Body of pancreas (tissue), 4 donors: ENCODE results near the gene TMEM247. TPM values are rescaled to one million over a fixed set of nuclear protein-coding genes. Genes with fewer than 3 reads are reported as not detected.

Experiments used
- ATAC-seq: fragments of 150-250 bp; one replicate; pipeline ENCODE4 v1.9.1; 2016
- DNase-seq, 4 donors: peaks; one replicate each; pipeline ENCODE4 v3.0.0-alpha.2; 2019
- H3K27ac ChIP-seq, 4 donors: fragments of 200-600 bp; sonication (generic); 1 replicate in 3 of 4; 2 replicates in 1 of 4; pipeline versions ENCODE4 v1.5.1 to v1.6.1; 2016 to 2019; ENCODE audit warnings: mild to moderate bottlenecking in 1 of 4, mixed read lengths in 1 of 4, moderate library complexity in 1 of 4
- H3K27me3 ChIP-seq, 2 donors: fragments of 200-600 bp; sonication (generic); one replicate each; pipeline ENCODE4 v1.6.0; 2016; ENCODE audit warnings: mild to moderate bottlenecking in 1 of 2
- H3K36me3 ChIP-seq, 2 donors: fragments of 200-600 bp; sonication (generic); replicated peaks in 1 of 2; 2 replicates each; pipeline ENCODE4 v1.5.1; 2016; ENCODE audit warnings: low read depth in 2 of 2; ENCODE audit not compliant: insufficient read depth in 1 of 2
- H3K4me1 ChIP-seq: fragments of 200-600 bp; sonication (generic); one replicate; pipeline ENCODE4 v1.6.0; 2016
- H3K4me3 ChIP-seq, 2 donors: fragments of 200-600 bp; sonication (generic); 1 replicate in 1 of 2; 2 replicates in 1 of 2; pipeline ENCODE4 v1.5.1; 2016 to 2019
- H3K9me3 ChIP-seq, 3 donors: fragments of 200-600 bp; sonication (generic); 1 replicate in 2 of 3; 2 replicates in 1 of 3; pipeline ENCODE4 v1.5.1; 2016
- POLR2A ChIP-seq, 3 donors: fragments of 450-650 bp; IDR thresholded peaks; one replicate each; pipeline ENCODE4 v1.6.1; 2016; ENCODE audit warnings: antibody characterized with exemption in 3 of 3, mild to moderate bottlenecking in 2 of 3
- WGBS, 2 donors: methylation state at CpG; one replicate each; pipeline ENCODE4 v1.1.5; 2017; 5-methylcytosine and 5-hydroxymethylcytosine counted together
- intact Hi-C: fragments of 100-400 bp; cut with DNase I; formaldehyde crosslinking; loops from one replicate; pipeline ENCODE4 v1.15.1; 2023
- total RNA-seq, 2 donors: library from RNA; depleted of rRNA; stranded (reverse); fragments of >200 nt; gene quantifications; one replicate each; pipeline ENCODE4 v1.1.0, GENCODE V29; 2016
- TF ChIP-seq, protein P1 (sequence below), 7 experiments: fragments of 450-650 bp in 4 of 7; fragments of 200-600 bp in 3 of 7; sonication (generic) in 3 of 7; IDR thresholded peaks; one replicate each; pipeline ENCODE4 v1.5.1; 2016 to 2019; ENCODE audit warnings: antibody characterized with exemption in 7 of 7

Gene TMEM247
- total RNA-seq, 2 donors from 2014 or later: not detected

- DNase-seq (no peak), ATAC-seq (no peak)
- no peak overlapping the region for H3K27ac ChIP-seq
- H3K36me3 ChIP-seq: no peaks in the 10 kb centered on the region
- no peak overlapping the region for H3K4me3 ChIP-seq
- no peaks in the 10 kb centered on the region for H3K9me3 ChIP-seq
- H3K27me3 ChIP-seq: no peaks in the 10 kb centered on the region
- 62 to 77% methylated on average over 6 of the region's 6 CpGs for WGBS, 2 donors
- H3K4me1 ChIP-seq: no peaks in the 10 kb centered on the region
- TF ChIP-seq, protein P1, sequence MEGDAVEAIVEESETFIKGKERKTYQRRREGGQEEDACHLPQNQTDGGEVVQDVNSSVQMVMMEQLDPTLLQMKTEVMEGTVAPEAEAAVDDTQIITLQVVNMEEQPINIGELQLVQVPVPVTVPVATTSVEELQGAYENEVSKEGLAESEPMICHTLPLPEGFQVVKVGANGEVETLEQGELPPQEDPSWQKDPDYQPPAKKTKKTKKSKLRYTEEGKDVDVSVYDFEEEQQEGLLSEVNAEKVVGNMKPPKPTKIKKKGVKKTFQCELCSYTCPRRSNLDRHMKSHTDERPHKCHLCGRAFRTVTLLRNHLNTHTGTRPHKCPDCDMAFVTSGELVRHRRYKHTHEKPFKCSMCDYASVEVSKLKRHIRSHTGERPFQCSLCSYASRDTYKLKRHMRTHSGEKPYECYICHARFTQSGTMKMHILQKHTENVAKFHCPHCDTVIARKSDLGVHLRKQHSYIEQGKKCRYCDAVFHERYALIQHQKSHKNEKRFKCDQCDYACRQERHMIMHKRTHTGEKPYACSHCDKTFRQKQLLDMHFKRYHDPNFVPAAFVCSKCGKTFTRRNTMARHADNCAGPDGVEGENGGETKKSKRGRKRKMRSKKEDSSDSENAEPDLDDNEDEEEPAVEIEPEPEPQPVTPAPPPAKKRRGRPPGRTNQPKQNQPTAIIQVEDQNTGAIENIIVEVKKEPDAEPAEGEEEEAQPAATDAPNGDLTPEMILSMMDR (IDR thresholded peaks at IDR 0.05): no peak
- TF ChIP-seq POLR2A (IDR thresholded peaks at IDR 0.05): no peak
- intact Hi-C loops: no loop called here
Measured at GRCh38 chr2:46506131-46506706, 26.9 kb downstream of the TMEM247 start.

GRCh38 chr2:46508312-46508711, 28.9 kb downstream of the TMEM247 start:
- TF ChIP-seq POLR2A (IDR thresholded peaks at IDR 0.05): no peak
- TF ChIP-seq, protein P1 (IDR thresholded peaks at IDR 0.05): no peak
- ATAC-seq: no peak
- DNase-seq: no peak
- H3K9me3 ChIP-seq: no peaks in the 10 kb centered on the region
- no peaks in the 10 kb centered on the region for H3K4me1 ChIP-seq
- intact Hi-C loops: no loop called here
- H3K27me3 ChIP-seq: no peaks in the 10 kb centered on the region
- no peak overlapping the region for H3K4me3 ChIP-seq
- no peaks in the 10 kb centered on the region for H3K36me3 ChIP-seq
- no peak overlapping the region for H3K27ac ChIP-seq
- WGBS, 2 donors: 96 to 98% methylated on average over 3 of the region's 3 CpGs

GRCh38 chr2:46508759-46509158, 29.4 kb downstream of the TMEM247 start:
- TF ChIP-seq POLR2A (IDR thresholded peaks at IDR 0.05): no peak
- TF ChIP-seq, protein P1 (IDR thresholded peaks at IDR 0.05): no peak
- no peaks in the 10 kb centered on the region for H3K27me3 ChIP-seq
- WGBS, 2 donors: 85 to 99% methylated on average over 3 of the region's 3 CpGs

GRCh38 chr2:46509804-46510203, 30.4 kb downstream of the TMEM247 start:
- DNase-seq: no peak
- TF ChIP-seq, protein P1 (IDR thresholded peaks at IDR 0.05): no peak
- TF ChIP-seq POLR2A (IDR thresholded peaks at IDR 0.05): no peak
- Histone ChIP-seq H3K27ac (no peak overlapping the region), H3K9me3 (no peaks in the 10 kb centered on the region), H3K4me3 (no peak overlapping the region), H3K27me3 (no peaks in the 10 kb centered on the region), H3K36me3 (no peaks in the 10 kb centered on the region), H3K4me1 (no peaks in the 10 kb centered on the region)
- intact Hi-C loops: no loop called here
- WGBS, 2 donors: 91 to 94% methylated on average over 3 of the region's 3 CpGs
- ATAC-seq: no peak

More at GRCh38 chr2:46508759-46509158, 29.4 kb downstream of the TMEM247 start:
- intact Hi-C loops: no loop called here
- DNase-seq: no peak
- H3K4me3 ChIP-seq: no peak overlapping the region
- no peaks in the 10 kb centered on the region for H3K9me3 ChIP-seq
- no peaks in the 10 kb centered on the region for H3K4me1 ChIP-seq
- no peak overlapping the region for H3K27ac ChIP-seq
- no peaks in the 10 kb centered on the region for H3K36me3 ChIP-seq
- ATAC-seq: no peak

DNA sequence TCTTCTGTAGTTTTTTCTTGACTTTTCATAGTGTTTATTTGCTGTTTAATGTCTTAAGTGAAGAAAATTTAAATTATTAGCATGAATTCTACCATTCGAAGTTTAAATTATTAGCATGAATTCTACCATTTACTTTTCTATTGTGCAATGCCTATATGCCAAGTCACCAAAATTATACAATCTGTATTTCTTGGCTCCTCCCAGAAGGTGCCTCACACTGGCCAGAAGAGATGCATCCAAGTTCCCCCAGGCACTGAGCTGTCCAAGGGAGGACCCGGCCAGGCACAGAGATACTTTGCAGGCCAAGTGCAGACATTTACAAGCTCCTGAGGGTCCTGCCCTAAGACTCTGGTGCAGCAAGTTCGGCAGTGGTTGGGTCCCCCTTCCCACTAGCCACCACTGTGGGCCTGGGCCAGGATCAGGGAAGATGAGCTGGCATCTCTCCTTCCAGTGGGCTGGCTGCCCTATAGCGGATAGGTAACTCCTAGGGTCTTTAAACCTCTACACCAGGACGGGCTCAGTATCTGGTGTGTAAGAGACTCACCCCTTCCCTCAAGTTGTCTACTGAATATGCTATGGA, 31.3 kb downstream of the TMEM247 start:
- no peaks in the 10 kb centered on the region for H3K9me3 ChIP-seq
- DNase-seq: no peak
- H3K27ac ChIP-seq: no peak overlapping the region
- H3K27me3 ChIP-seq: no peaks in the 10 kb centered on the region
- intact Hi-C loops: no loop called here
- H3K36me3 ChIP-seq: no peaks in the 10 kb centered on the region
- no peaks in the 10 kb centered on the region for H3K4me1 ChIP-seq
- 88 to 93% methylated on average over 4 to 5 of the region's 5 CpGs for WGBS, 2 donors
- no peak overlapping the region for H3K4me3 ChIP-seq
- no peak for ATAC-seq
- no peak for TF ChIP-seq POLR2A (IDR thresholded peaks at IDR 0.05)
- TF ChIP-seq, protein P1 (IDR thresholded peaks at IDR 0.05): no peak
